Stimulated activated CD8-positive, alpha-beta memory T cell treated with anti-CD3 and anti-CD28 coated beads, Interleukin-4, amount 100 ng/mL, for 4 hours (primary cell): ENCODE measurements around the gene RPH3AL.

Source experiments
- DNase-seq, 2 donors: peaks; one replicate each; pipeline ENCODE4 v3.0.0-alpha.2; 2020; ENCODE audit warnings: low read depth in 2 of 2, low spot score in 1 of 2

Gene RPH3AL

DNA sequence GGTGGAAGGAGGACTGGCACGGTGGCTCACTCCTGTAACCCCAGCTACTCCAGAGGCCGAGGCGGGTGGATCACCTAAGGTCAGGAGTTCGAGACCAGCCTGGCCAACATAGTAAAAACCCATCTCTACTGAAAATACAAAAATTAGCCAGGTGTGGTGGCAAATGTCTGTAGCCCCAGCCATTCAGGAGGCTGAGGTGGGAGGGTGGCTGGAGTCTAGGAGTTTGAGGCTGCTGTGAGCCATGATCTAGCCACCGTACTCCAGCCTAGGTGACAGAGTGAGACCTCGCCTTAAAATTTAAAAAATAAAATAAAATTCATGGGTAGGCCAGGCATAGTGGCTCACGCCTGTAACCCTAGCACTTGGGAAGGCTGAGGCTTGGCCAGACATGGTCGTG is 1.2 kb upstream of the RPH3AL start:
- DNase-seq = no peak

DNA sequence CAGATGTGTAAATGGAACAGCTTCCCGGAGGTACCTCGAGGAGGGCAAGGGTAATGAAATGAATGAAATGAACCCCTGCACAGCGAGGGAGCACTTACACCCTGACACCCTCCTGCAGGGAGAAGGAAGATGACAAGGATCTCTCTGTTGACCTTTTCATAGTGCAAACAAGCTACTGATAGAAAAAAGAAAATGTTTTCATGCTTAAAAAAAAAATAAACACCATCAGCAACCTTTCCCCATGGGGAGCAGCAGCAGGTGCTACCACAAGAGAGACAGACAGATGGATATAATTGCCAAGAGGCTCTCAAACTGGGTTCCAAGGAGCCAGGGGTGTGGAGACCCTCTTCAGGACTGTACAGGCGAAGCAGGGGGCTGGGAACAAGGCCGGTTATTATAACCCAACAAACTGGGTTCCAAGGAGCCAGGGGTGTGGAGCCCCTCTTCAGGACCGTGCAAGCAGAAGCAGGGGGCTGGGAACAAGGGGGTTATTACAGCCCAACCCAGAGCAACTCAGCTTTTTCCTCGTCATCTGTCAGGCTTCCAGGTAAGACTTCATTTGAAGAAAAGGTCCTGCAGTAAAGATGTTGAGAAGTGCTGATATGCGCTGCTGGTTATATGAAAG is 718 bp upstream of the RPH3AL start:
- DNase-seq = no peak

GRCh38 chr17:351875-352420 is 659 bp downstream of the RPH3AL start:
- no peak for DNase-seq

DNA sequence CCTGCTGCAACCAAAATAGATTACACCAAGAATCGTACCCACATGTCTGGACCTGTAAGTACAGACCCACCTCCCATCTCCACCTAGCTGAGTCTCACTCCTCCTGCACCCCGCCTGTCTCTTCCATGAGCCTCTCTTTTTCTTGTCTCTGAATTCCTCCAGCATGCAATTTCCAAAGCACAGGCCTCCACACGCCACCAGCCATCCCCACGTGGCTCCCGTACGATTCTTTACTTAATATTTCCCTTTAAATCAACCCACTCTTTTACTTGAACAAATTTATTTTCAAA is 1.2 kb downstream of the RPH3AL start:
- no peak for DNase-seq

DNA sequence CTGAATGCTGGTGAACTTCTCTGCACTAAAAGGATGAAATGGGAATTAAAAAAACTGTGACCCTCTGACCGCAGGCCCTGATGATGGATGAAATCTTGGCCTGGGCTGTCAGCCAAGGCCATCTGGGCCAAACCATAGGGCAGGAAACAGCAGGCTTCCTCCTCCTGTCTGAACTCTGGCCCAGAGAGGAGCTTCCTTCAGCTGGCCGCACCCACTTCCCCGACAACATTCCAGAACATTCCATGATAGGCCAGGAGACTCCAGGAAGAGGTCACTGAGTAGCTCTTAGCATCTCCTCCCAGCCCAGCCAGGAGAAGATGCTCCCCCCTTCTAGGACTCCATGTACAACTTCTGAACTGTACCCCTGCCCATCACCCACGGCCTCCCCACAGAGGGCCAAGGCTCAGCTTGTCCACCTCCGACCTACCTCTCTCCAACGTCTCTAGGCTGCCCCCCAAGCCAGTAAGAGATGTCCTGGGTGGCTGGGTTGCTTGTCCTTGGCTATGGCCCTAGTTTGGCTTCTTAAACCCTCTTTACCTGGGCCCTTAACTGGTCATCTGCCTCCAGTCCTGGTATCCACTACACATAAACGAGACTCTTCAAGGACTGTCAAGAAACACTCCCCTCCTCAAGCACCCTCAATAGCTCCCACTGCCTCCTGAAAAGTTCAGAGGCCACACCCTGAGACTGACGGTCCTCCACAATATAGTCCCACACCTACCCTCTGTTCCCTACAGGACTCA is 1.7 kb downstream of the RPH3AL start:
- DNase-seq = no peak

GRCh38 chr17:349666-350065 is 2.9 kb downstream of the RPH3AL start:
- DNase-seq = no peak

- DNase-seq = no peak
These were observed 3.7 kb downstream of the RPH3AL start for GRCh38 chr17:348692-349425.

- DNase-seq = no peak
These were observed 4.6 kb downstream of the RPH3AL start for GRCh38 chr17:348012-348411.

DNA sequence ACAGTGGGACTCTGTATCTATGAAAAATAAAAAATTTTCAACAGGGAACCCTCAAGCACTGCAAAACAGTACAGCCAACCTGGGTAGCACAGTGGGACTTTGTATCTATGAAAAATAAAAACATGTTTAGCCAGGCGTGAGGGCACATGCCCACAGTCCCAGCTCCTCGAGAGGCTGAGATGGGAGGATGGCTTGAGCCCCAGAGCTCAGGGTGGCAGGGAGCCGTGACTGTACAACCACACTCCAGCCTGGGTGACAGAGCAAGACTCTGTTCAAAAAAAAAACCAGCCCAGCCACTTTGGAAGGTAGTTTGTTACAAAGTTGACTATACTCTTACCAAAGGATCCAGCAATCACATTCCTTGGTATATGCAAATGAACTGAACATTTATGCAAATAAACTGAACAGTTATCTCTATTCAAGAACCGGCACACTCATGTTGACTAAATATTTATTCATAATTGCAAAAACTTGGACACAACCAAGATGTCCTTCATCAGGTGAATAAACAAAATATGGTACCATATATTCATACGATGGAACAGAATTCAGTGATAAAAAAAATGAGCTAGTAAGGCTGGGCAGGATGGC is 5.2 kb downstream of the RPH3AL start:
- DNase-seq = no peak

GRCh38 chr17:345992-346785 is 6.4 kb downstream of the RPH3AL start:
- DNase-seq = no peak

GRCh38 chr17:345261-345660 is 7.3 kb downstream of the RPH3AL start:
- DNase-seq = no peak

DNA sequence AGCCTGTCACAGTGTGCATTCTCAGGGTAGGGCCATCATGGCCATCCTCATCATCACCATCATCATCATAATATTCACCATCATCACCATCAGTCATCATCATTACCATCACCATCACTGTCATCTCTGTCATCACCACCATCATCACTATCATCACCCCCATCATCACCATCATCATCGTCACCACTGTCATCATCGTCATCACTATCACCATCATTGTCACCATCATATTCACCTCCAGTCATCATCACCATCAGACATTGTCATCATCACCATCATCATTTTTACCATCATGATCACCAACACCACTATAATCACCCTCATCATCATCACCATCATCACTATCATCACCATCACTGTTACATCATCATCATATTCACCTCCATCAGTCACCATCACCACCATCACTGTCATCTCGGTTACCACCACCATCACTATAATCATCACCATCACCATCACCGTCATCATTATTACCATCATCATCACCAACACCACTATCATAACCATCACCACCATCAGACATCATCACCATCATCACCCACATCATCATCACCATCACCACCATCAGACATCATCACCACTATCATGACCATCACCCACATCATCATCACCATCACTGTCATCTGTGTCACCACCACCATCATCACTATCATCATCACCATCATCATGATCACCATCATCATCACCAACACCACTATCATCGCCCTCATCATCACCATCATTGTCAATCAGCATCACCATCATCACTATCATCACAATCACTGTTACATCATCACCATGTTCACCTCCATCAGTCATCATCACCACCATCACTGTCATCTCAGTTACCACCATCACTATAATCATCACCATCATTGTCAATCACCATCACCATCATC is 8.5 kb downstream of the RPH3AL start:
- no peak for DNase-seq

- no peak for DNase-seq
These were observed 9.4 kb downstream of the RPH3AL start for GRCh38 chr17:343211-343610.

- DNase-seq = no peak
These were observed 12.5 kb downstream of the RPH3AL start for GRCh38 chr17:340074-340473.

GRCh38 chr17:339193-340061 is 13.2 kb downstream of the RPH3AL start:
- DNase-seq = no peak

DNA sequence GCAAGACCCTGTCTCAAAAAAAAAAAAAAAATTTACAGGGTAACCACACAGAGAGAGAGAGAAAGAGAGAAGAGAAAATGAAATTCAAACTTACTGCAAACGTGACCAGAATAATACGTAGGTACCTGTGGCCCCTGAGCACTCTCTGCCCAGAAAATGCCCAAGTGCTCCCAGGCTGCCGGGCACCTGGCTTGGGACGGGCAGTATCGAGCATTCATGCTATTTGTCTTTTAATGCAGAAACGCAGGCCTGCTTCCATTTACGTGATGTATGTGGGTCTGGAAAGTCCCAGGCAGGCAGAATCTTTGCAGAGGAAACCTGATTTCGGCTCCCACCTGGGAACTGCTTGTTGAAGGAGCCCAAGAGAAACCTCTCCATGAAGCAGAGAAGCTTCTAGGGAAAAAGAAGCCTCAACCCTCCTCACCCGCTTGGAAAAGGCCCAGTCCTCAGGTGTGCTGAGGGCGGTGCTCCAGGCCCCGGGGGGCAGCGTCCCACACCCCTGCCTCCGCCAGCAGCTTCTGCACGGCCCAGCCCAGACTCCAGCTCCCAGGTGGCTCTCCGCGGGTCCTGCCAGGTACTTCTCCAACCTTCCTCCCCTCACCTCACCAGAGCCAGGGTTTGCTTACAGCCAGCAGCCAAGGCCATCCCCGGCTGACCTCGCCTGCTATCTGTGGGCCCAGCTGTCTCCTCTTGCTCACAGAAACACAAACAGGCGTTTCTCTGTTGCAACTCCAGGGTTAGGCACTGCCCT is 14.0 kb downstream of the RPH3AL start:
- no peak for DNase-seq

GRCh38 chr17:337866-338265 is 14.7 kb downstream of the RPH3AL start:
- DNase-seq = no peak

GRCh38 chr17:337453-337852 is 15.2 kb downstream of the RPH3AL start:
- DNase-seq = no peak
